Lower leg skin (tissue), 4 donors: ENCODE measurements around the gene ARHGEF11. TPM values are rescaled to one million over a fixed set of nuclear protein-coding genes. Genes with fewer than 3 reads are reported as not detected.

Experiments
- DNase-seq, 2 donors: peaks; one replicate each; pipeline ENCODE4 v3.0.0-alpha.2; 2019; ENCODE audit warnings: low spot score in 2 of 2
- H3K4me3 ChIP-seq: fragments of 200-600 bp; sonication (generic); 2 replicates; pipeline ENCODE4 v1.5.1; 2017; ENCODE audit warnings: mild to moderate bottlenecking, low read depth; ENCODE audit not compliant: poor library complexity, severe bottlenecking
- CTCF ChIP-seq, 3 donors: fragments of 450-650 bp; IDR thresholded peaks; one replicate each; pipeline ENCODE4 v1.5.1; 2016; ENCODE audit warnings: antibody characterized with exemption in 3 of 3, mild to moderate bottlenecking in 3 of 3, moderate library complexity in 2 of 3
- POLR2A ChIP-seq, 2 donors: fragments of 450-650 bp; IDR thresholded peaks; one replicate each; pipeline ENCODE4 v1.6.1; 2016 to 2017; ENCODE audit warnings: antibody characterized with exemption in 2 of 2, mild to moderate bottlenecking in 1 of 2, moderate library complexity in 1 of 2
- WGBS, 2 donors: methylation state at CpG; one replicate each; pipeline ENCODE4 v1.1.5; 2018; 5-methylcytosine and 5-hydroxymethylcytosine counted together
- intact Hi-C: fragments of 100-400 bp; cut with DNase I; formaldehyde crosslinking; loops from one replicate; pipeline ENCODE4 v1.15.0; 2023; ENCODE audit warnings: low total_unique reads
- total RNA-seq, 4 donors: library from RNA; depleted of rRNA; stranded (reverse); fragments of >200 nt; gene quantifications; one replicate each; pipeline ENCODE4 v1.1.0, GENCODE V29; 2016

ARHGEF11 gene
- total RNA-seq, 4 donors from 2014 or later = 16.3 to 30.9 (median 27.3) TPM

- no peak for DNase-seq
- no peak overlapping the region for H3K4me3 ChIP-seq
- WGBS, 2 donors = 64 to 69% methylated on average over 3 of the region's 3 CpGs
- no peak for TF ChIP-seq CTCF (IDR thresholded peaks at IDR 0.05)
- no peak for TF ChIP-seq POLR2A (IDR thresholded peaks at IDR 0.05)
- intact Hi-C loops = no loop called here
Measured at GRCh38 chr1:157032303-157032702, 13.2 kb downstream of the ARHGEF11 start.

- 96 to 100% methylated on average over 2 of the region's 2 CpGs for WGBS, 2 donors
- intact Hi-C loops = no loop called here
- no peak for DNase-seq
- H3K4me3 ChIP-seq = no peak overlapping the region
- TF ChIP-seq POLR2A (IDR thresholded peaks at IDR 0.05) (no peak), CTCF (IDR thresholded peaks at IDR 0.05) (no peak)
Measured at GRCh38 chr1:157030728-157031127, 14.8 kb downstream of the ARHGEF11 start.

- no peak for DNase-seq
- WGBS, 2 donors = 84% methylated on average over 4 of the region's 4 CpGs
- intact Hi-C loops = no loop called here
- TF ChIP-seq POLR2A (IDR thresholded peaks at IDR 0.05) = no peak
- TF ChIP-seq CTCF (IDR thresholded peaks at IDR 0.05) = no peak
- H3K4me3 ChIP-seq = no peak overlapping the region
Measured at GRCh38 chr1:157028674-157029073, 16.9 kb downstream of the ARHGEF11 start.

- H3K4me3 ChIP-seq = no peak overlapping the region
- intact Hi-C loops = no loop called here
- WGBS, 2 donors = 54 to 72% methylated on average over 2 of the region's 2 CpGs
- TF ChIP-seq CTCF (IDR thresholded peaks at IDR 0.05) (no peak), POLR2A (IDR thresholded peaks at IDR 0.05) (no peak)
- DNase-seq = no peak
Measured at GRCh38 chr1:157025856-157026255, 19.7 kb downstream of the ARHGEF11 start.

- 47 to 55% methylated on average over 3 of the region's 3 CpGs for WGBS, 2 donors
- no peak for DNase-seq
- TF ChIP-seq POLR2A (IDR thresholded peaks at IDR 0.05) (no peak), CTCF (IDR thresholded peaks at IDR 0.05) (no peak)
- no peak overlapping the region for H3K4me3 ChIP-seq
- intact Hi-C loops = no loop called here
Measured at GRCh38 chr1:157025385-157025784, 20.2 kb downstream of the ARHGEF11 start.

GRCh38 chr1:157021688-157022087, 23.9 kb downstream of the ARHGEF11 start:
- TF ChIP-seq CTCF (IDR thresholded peaks at IDR 0.05) (no peak), POLR2A (IDR thresholded peaks at IDR 0.05) (no peak)
- intact Hi-C loops = no loop called here
- 97% methylated on average over 1 of the region's 1 CpG for WGBS, 2 donors
- DNase-seq = no peak
- no peak overlapping the region for H3K4me3 ChIP-seq
